T-helper 22 cell (primary cell): Measurements from ENCODE around the gene PERM1.

Experiments
- DNase-seq: peaks from one replicate; pipeline ENCODE4 v3.0.0-alpha.2; 2020; ENCODE audit warnings: low read depth

PERM1 gene

DNA sequence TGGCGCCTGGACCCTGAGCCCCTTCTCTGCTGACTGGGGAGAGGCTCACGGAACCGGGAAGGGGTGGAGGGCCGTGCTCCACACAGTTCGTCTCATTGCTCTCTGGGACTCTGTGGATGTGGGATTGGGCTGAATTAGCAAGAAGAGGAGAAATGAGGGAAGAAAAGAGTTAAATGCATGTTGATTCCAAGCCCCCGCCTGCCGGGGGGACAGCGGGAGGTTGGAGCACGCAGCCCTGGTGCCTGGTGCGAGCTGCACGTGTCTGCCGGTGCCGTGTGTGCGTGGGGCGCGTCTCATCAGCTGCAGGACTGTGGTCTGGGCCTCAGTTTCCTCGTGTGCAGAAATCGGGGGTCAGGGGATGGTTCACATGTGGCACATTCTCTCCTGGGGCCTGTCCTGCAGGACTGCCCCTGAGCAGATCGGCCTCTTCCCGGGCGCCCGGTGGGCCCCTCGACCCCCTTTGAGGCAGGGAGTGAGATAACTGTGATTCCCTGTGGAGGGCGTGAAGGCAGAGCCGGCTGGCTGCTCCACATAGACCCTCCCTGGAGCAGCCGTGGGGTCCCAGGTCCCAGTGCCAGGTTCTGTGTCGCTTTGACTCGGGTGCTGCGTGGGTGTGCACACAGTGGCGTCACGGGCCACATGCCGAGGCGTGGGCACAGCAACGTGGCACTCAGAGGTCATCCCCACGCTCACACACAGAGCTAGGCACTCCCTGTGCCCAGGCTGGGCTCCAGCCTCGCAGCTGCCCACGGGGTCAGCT lies 46.7 kb downstream of the PERM1 start:
- no peak for DNase-seq

GRCh38 chr1:933603-933940 lies 48.3 kb downstream of the PERM1 start:
- DNase-seq, result no peak

GRCh38 chr1:932776-933602 lies 48.9 kb downstream of the PERM1 start:
- DNase-seq, result no peak

DNA sequence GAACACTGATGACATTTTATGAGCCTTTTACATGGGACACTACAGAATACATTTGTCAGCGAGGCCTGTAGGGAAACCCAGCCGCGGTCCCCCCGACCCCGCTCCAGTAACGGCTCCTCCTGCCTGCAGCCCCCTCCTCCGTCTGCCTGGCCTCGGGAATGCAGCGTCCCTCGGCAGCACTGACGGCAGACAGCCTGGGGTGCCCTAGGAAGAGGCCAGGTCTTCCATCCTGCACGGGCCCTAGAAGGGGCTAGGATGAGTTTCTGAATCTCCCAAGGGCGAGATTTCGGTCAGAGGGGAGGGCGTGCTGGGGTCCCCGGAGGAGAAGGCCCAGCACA lies 49.8 kb downstream of the PERM1 start:
- no peak for DNase-seq

DNA sequence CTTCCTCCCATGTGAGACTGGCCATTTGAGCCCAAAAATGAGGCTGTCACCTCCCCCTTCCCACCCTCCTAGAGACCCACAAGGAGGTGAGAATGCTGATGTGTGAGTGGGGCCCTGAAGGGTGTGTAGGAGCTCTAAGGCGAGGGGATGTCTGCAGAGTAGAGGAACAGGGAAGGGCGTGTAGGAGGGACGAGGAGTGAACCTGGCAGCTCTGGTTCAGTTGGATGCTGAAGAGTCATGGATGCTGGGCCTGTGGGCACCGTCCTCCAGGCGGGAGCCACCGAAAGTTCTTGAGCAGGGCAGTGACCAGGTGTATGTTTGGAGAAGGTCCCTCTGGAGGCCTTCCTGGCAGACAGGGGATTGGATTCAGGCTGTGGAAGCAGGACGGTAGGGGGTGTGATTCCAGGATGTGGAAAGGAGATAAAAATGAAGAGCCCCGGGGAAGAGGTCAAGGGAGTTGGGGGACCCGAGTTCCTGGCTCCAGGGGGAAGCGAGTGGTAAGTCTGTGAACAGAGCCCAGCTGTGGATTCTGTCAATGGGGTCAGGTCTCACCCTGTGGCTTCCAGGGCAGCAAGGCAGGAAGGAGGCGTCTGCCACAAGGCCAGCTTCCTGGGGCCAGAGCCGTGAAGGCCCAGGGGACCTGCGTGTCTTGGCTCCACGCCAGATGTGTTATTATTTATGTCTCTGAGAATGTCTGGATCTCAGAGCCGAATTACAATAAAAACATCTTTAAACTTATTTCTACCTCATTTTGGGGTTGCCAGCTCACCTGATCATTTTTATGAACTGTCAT lies 50.3 kb downstream of the PERM1 start:
- DNase-seq, result no peak

DNA sequence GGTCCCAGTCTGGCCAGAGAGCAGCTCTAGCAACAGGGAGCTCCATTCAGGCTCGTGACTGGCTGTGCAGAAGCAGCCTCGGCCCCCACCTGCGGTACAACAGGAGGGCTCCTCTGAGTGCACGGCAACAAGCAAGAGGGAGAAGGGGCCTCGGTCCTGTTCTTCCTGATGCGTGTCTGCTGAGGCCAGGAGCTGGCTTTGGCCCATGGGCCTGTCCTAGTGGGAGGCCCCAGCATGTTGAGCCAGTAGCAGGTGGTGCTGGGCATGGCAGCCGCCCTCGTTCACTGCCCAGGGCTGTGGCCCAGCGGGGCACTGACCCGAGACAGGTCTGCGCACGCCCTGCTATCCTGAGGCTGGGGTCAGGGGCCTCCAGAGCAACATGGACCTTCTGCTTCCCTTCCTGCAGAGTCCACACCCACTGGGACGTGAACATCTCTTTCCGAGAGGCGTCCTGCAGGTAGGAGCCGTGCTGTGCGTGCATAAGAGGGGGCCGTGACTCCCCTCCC lies 51.2 kb downstream of the PERM1 start:
- DNase-seq, result no peak

GRCh38 chr1:929712-930632 lies 51.9 kb downstream of the PERM1 start:
- no peak for DNase-seq

DNA sequence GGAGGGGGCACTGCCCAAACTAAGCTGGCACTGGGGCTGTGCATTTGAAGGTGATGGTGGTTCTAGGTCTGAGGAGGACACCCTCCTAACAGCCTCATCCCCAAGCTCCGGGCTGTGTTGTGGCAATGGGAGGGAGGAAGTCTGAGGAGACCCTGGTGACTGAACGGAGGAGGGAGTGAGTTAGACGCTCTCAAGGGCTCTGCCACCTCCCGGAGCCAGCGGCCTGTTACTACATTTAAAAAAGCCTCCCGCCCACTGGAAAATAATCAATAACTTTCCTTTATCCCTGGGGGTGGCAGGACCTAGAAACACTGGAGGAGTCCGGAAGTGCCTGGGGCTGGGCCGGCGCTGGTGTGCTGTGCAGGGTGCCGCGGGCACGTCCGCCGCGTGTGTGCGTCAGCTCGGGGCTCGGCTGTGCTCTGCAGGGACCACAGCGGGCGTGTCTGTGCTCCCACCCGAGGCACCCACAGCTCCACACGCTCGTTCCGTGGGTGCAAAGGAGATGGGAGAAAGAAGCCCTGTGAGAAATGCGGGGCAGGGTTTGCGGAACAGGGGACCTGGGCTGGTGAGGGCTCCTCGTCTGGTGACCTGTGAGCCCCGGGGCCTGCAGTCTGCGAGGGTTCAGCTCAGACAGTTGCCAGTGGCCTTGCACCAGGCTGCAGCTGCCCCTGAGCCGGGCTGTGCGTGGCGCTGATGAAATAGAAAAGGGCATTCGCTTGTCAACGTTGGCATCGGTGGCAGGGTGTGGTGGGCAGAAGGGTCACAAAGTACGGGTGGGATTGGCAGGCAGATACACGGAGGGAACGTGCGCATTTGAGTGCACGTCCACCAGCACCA lies 52.9 kb downstream of the PERM1 start:
- DNase-seq, result no peak

GRCh38 chr1:927748-928147 lies 54.1 kb downstream of the PERM1 start:
- DNase-seq, result no peak

DNA sequence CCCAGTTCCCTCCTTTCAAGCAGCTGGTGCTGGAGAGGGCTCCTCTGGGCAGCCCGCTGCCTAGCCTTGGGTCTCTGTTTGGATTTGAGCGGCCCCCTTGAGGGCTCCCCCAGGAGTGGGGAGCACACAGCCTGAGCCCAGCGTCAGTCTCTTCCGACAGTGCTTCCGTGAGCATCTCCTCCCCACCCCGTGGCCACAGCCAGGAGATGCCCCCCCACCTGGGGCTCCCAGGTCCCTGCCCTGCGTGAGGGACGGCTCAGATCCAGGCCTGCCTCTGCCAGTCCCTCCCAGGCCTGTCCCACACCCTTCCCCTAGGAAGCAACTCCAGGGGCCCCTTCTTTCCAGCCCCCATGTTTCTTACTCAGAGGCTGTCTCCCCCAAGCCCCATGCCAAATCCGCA lies 54.7 kb downstream of the PERM1 start:
- no peak for DNase-seq

- no peak for DNase-seq
Measured at GRCh38 chr1:925561-926421, 56.1 kb downstream of the PERM1 start.
